OCI-LY7 (cell line): Measurements from ENCODE around the gene PDE11A. TPM values are rescaled to one million over a fixed set of nuclear protein-coding genes. Genes with fewer than 3 reads are reported as not detected.

ENCODE experiments used
- BruUV-seq: library from RNA; stranded (reverse); fragments of 400-500 nt; replicated peaks from 2 replicates; lab custom pipeline; 2021; lab: Mats Ljungman, UMichigan
- CTCF ChIA-PET: fragments of 300-600 bp; sonication (Branson Sonifier 250); formaldehyde crosslinking; loops from one replicate; lab custom pipeline; 2022; ENCODE audit warnings: antibody characterized with exemption; ENCODE audit not compliant: unreplicated experiment; lab: Charles Lee
- POLR2A ChIA-PET: fragments of 300-600 bp; sonication (Branson Sonifier 250); formaldehyde crosslinking; loops from one replicate; lab custom pipeline; 2022; ENCODE audit warnings: antibody characterized with exemption; lab: Charles Lee
- DNase-seq: peaks from one replicate; pipeline ENCODE4 v3.0.0-alpha.2; 2015; ENCODE audit warnings: low spot score
- H2AFZ ChIP-seq: fragments of 200-600 bp; sonication (generic), shearing (Covaris generic); 2 replicates; pipeline ENCODE4 v1.6.1; 2014; ENCODE audit warnings: mild to moderate bottlenecking, antibody characterized with exemption, low read length, moderate library complexity
- H3K27ac ChIP-seq: fragments of 200-600 bp; sonication (generic); 2 replicates; pipeline ENCODE4 v1.5.1; 2014; ENCODE audit warnings: mixed run types, low read depth, mild to moderate bottlenecking, moderate library complexity, low read length, inconsistent platforms; ENCODE audit not compliant: poor library complexity, severe bottlenecking
- H3K36me3 ChIP-seq: fragments of 200-600 bp; sonication (generic); 2 replicates; pipeline ENCODE4 v1.6.1; 2014; ENCODE audit warnings: mild to moderate bottlenecking, antibody characterized with exemption, low read length, moderate library complexity, mixed read lengths; ENCODE audit not compliant: insufficient read depth
- H3K4me1 ChIP-seq: fragments of 200-600 bp; sonication (generic); 2 replicates; pipeline ENCODE4 v1.5.1; 2014; ENCODE audit warnings: mild to moderate bottlenecking, low read length; ENCODE audit not compliant: insufficient read depth, poor library complexity, severe bottlenecking
- H3K4me2 ChIP-seq: fragments of 200-600 bp; sonication (generic); 2 replicates; pipeline ENCODE4 v1.6.1; 2014; ENCODE audit warnings: mild to moderate bottlenecking, low read length
- H3K4me3 ChIP-seq: fragments of 200-600 bp; sonication (generic); 2 replicates; pipeline ENCODE4 v1.5.1; 2014; ENCODE audit warnings: mild to moderate bottlenecking, low read depth, low read length; ENCODE audit not compliant: poor library complexity, severe bottlenecking
- H3K79me2 ChIP-seq: fragments of 200-600 bp; sonication (generic); 2 replicates; pipeline ENCODE4 v1.6.1; 2016; ENCODE audit warnings: low read depth, mild to moderate bottlenecking, low read length, moderate library complexity, mixed read lengths; ENCODE audit not compliant: insufficient read depth
- H3K9me2 ChIP-seq: fragments of 200-600 bp; sonication (generic); 2 replicates; pipeline ENCODE4 v1.6.1; 2016; ENCODE audit warnings: mild to moderate bottlenecking, low read length, mixed read lengths; ENCODE audit not compliant: insufficient read depth
- H3K9me3 ChIP-seq: fragments of 200-600 bp; sonication (generic); 2 replicates; pipeline ENCODE4 v1.6.1; 2014; ENCODE audit warnings: mild to moderate bottlenecking, mixed run types, low read length, mixed read lengths
- H4K20me1 ChIP-seq: fragments of 200-600 bp; sonication (generic); 2 replicates; pipeline ENCODE4 v1.6.1; 2014; ENCODE audit warnings: mild to moderate bottlenecking, antibody characterized with exemption, low read length, moderate library complexity, mixed read lengths; ENCODE audit not compliant: insufficient read depth
- EZH2phosphoT487 ChIP-seq: fragments of 200-600 bp; sonication (generic); IDR thresholded peaks from 2 replicates; pipeline ENCODE4 v1.6.1; 2018; ENCODE audit warnings: low read depth, borderline replicate concordance, mild to moderate bottlenecking, mixed run types, antibody characterized with exemption, low read length, moderate library complexity, mixed read lengths
- intact Hi-C: fragments of 100-400 bp; cut with micrococcal nuclease; formaldehyde crosslinking; loops from one replicate; pipeline ENCODE4 v1.10.0; 2022; ENCODE audit not compliant: unreplicated experiment
- total RNA-seq, 2 experiments: library from RNA; depleted of rRNA in 1 of 2; stranded (reverse); fragments of >200 nt in 1 of 2; shearing (Covaris generic) in 1 of 2; gene quantifications; 2 replicates each; pipeline ENCODE4 v1.2.3, GENCODE V29; 2014 to 2022
- TF ChIP-seq, protein P1 (sequence below): fragments of 200-600 bp; sonication (generic); conservative IDR thresholded peaks from 2 replicates; pipeline ENCODE4 v1.5.1; 2014; ENCODE audit warnings: mild to moderate bottlenecking, antibody characterized with exemption, low read length, moderate library complexity, mixed read lengths

The PDE11A gene
- total RNA-seq, 2 experiments from 2014 or later, result 0.03 TPM; not detected in 1

DNA sequence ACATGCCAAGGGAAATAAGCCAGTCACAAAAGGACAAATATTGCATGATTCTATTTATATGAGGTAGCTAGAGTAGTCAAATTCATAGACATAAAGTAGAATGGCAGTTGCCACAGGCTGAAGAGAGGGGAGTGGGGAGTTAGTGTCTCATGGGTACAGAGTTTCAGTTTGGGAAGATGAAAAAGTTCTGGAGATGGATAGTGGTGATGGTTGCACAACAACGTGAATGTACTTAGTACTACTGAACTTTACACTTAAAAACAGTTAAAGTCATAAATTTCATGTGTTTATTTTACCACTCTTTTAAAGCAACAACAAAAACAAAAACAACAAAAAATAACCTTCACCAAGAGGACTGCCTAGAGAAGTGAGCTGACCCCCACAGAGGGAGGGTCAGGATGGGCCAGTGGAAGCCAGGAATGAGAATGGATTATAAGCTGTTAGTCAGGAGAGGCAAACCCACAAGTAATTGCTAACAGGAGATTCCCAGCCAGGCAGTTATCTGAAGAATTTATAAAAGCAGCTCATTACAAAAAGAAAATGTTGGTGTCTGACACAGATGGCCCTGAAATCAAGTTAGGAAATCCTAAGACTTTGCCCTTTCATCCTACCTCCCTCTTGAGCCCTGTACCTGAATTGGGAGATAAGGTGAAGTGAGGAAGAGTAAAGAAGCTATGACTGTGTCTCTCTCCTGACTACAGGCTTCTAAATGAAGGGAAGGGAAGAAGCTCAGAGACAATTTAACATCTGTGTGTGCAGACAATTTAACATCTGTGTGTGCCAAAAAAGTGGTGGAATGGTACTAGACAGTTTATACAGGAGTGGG lies 263.4 kb downstream of the PDE11A start:
- POLR2A ChIA-PET, result no interaction called here
- Histone ChIP-seq H3K4me3 (no peak overlapping the region), H3K27ac (no peak overlapping the region), H3K79me2 (no peaks in the 10 kb centered on the region), H3K4me1 (no peaks in the 10 kb centered on the region), H2AFZ (no peak overlapping the region), H3K36me3 (no peaks in the 10 kb centered on the region), H3K9me2 (no peaks in the 10 kb centered on the region), H3K4me2 (no peak overlapping the region), H3K9me3 (no peaks in the 10 kb centered on the region), H4K20me1 (no peaks in the 10 kb centered on the region)
- no peak for DNase-seq
- CTCF ChIA-PET, result no interaction called here
- intact Hi-C loops, result no loop called here
- BruUV-seq, result no TSS peak
- TF ChIP-seq, protein P1, sequence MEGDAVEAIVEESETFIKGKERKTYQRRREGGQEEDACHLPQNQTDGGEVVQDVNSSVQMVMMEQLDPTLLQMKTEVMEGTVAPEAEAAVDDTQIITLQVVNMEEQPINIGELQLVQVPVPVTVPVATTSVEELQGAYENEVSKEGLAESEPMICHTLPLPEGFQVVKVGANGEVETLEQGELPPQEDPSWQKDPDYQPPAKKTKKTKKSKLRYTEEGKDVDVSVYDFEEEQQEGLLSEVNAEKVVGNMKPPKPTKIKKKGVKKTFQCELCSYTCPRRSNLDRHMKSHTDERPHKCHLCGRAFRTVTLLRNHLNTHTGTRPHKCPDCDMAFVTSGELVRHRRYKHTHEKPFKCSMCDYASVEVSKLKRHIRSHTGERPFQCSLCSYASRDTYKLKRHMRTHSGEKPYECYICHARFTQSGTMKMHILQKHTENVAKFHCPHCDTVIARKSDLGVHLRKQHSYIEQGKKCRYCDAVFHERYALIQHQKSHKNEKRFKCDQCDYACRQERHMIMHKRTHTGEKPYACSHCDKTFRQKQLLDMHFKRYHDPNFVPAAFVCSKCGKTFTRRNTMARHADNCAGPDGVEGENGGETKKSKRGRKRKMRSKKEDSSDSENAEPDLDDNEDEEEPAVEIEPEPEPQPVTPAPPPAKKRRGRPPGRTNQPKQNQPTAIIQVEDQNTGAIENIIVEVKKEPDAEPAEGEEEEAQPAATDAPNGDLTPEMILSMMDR, result no peak

DNA sequence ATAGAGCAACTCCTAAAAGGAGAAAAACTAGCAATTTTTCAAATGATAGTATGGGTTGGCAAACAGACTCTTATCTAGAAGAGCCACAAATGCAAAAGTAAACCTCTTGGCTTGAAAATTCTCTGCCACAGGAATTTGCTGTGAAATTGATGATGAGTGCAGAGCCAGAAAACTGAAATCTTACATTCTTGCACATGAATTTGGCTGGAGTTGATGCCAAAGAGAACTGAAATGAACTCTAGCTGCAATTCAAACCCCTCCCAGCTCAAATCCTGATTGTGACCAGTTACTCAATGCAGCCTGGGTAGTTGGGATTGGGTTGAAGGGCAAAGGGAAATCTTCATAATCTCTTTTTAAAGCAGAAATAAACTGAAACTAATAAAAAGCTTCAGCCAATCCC lies 266.6 kb downstream of the PDE11A start:
- Histone ChIP-seq H3K4me3 (no peak overlapping the region), H3K9me2 (no peaks in the 10 kb centered on the region), H3K4me2 (no peak overlapping the region), H3K36me3 (no peaks in the 10 kb centered on the region), H2AFZ (no peak overlapping the region), H4K20me1 (no peaks in the 10 kb centered on the region), H3K9me3 (no peaks in the 10 kb centered on the region), H3K4me1 (no peaks in the 10 kb centered on the region), H3K27ac (no peak overlapping the region), H3K79me2 (no peaks in the 10 kb centered on the region)
- DNase-seq, result no peak
- TF ChIP-seq, protein P1, result no peak
- CTCF ChIA-PET, result no interaction called here
- no TSS peak for BruUV-seq
- intact Hi-C loops, result no loop called here
- POLR2A ChIA-PET, result no interaction called here

DNA sequence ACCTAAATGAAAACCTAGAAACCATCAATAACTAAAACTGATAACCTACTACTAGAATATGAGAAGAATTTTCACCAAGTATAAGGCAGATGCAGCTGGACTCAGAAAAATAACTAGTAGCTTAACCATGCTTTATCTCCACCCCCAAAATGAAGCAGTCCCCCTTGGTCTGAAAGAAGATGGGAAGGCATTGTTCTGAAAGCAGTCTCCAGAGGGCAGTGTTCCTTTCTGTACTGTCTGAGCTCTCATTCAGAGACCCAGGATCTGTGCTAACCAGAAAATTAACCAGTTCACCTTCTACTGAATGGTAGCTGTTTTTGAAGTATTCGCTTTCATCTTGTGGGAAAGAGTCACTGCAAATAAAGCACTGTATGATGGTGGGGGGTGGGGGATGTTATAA lies 273.0 kb downstream of the PDE11A start:
- no peaks in the 10 kb centered on the region for H3K9me3 ChIP-seq
- H3K4me2 ChIP-seq, result no peak overlapping the region
- no peak overlapping the region for H3K4me3 ChIP-seq
- ChIA-PET POLR2A (no interaction called here), CTCF (no interaction called here)
- H3K27ac ChIP-seq, result no peak overlapping the region
- no TSS peak for BruUV-seq
- peak; percentile 12 for DNase-seq
- no peaks in the 10 kb centered on the region for H3K4me1 ChIP-seq
- intact Hi-C loops, result no loop called here
- H3K36me3 ChIP-seq, result no peaks in the 10 kb centered on the region
- H4K20me1 ChIP-seq, result no peaks in the 10 kb centered on the region
- H2AFZ ChIP-seq, result no peak overlapping the region
- H3K79me2 ChIP-seq, result no peaks in the 10 kb centered on the region
- TF ChIP-seq, protein P1, result peak; percentile 70
- TF ChIP-seq EZH2phosphoT487, result no peak
- no peaks in the 10 kb centered on the region for H3K9me2 ChIP-seq
